IMR-90 (cell line): ENCODE results near the gene AGAP1. TPM values are rescaled to one million over a fixed set of nuclear protein-coding genes. Genes with fewer than 3 reads are reported as not detected.

Source experiments
- ATAC-seq: fragments of 200-7000 bp; cut with Tn5 transposase; 2 replicates; pipeline ENCODE4 v1.9.1; 2020; ENCODE audit warnings: low read depth, mild to moderate bottlenecking, moderate library complexity
- BruUV-seq: library from RNA; stranded (reverse); fragments of 400-500 nt; replicated peaks from 2 replicates; lab custom pipeline; 2021; lab: Mats Ljungman, UMichigan
- CTCF ChIA-PET: fragments of 300-600 bp; formaldehyde crosslinking; extraction: SDS; loops from one replicate; lab custom pipeline; 2021; ENCODE audit warnings: antibody characterized with exemption; lab: Yijun Ruan, JAX
- POLR2A ChIA-PET: fragments of 300-600 bp; sonication (Branson Sonifier 250); formaldehyde crosslinking; loops from one replicate; lab custom pipeline; 2022; ENCODE audit warnings: antibody characterized with exemption; ENCODE audit not compliant: unreplicated experiment; lab: Charles Lee
- DNase-seq: peaks from one replicate; pipeline ENCODE4 v3.0.0; 2013
- H2AFZ ChIP-seq: replicated peaks from 2 replicates; pipeline ENCODE3; 2013; ENCODE audit warnings: low read length, mild to moderate bottlenecking; ENCODE audit not compliant: poor library complexity
- H2AK5ac ChIP-seq: 2 replicates; pipeline ENCODE4 v1.6.1; 2013; ENCODE audit warnings: low read depth, low read length, inconsistent platforms
- H2AK9ac ChIP-seq: replicated peaks from 2 replicates; pipeline ENCODE3; 2013; ENCODE audit warnings: mild to moderate bottlenecking, low read depth, low read length, moderate library complexity; ENCODE audit not compliant: poor library complexity
- H2BK120ac ChIP-seq: 2 replicates; pipeline ENCODE4 v1.6.1; 2013; ENCODE audit warnings: low read depth, low read length, inconsistent platforms
- H2BK15ac ChIP-seq: 3 replicates; pipeline ENCODE4 v1.6.1; 2013; ENCODE audit warnings: low read depth, low read length, inconsistent platforms
- H2BK20ac ChIP-seq: 2 replicates; pipeline ENCODE4 v1.6.1; 2013; ENCODE audit warnings: low read depth, mild to moderate bottlenecking, inconsistent platforms, low read length, moderate library complexity
- H2BK5ac ChIP-seq: 2 replicates; pipeline ENCODE4 v1.6.1; 2013; ENCODE audit warnings: mild to moderate bottlenecking, low read depth, low read length, inconsistent platforms; ENCODE audit not compliant: poor library complexity, severe bottlenecking
- H3K14ac ChIP-seq: replicated peaks from 2 replicates; pipeline ENCODE4 v1.6.1; 2013; ENCODE audit warnings: low read depth, low read length, inconsistent platforms
- H3K18ac ChIP-seq: 2 replicates; pipeline ENCODE4 v1.6.1; 2013; ENCODE audit warnings: low read depth, low read length, control low read depth
- H3K23ac ChIP-seq: 2 replicates; pipeline ENCODE4 v1.6.1; 2013; ENCODE audit warnings: low read depth, low read length, inconsistent platforms
- H3K27ac ChIP-seq: 2 replicates; pipeline ENCODE4 v1.5.1; 2013; ENCODE audit warnings: mild to moderate bottlenecking, control low read depth, low read length; ENCODE audit not compliant: insufficient read depth
- H3K27me3 ChIP-seq: 2 replicates; pipeline ENCODE4 v1.6.1; 2013; ENCODE audit warnings: low read length; ENCODE audit not compliant: control insufficient read depth, insufficient read depth
- H3K36me3 ChIP-seq: 2 replicates; pipeline ENCODE4 v1.6.1; 2013; ENCODE audit warnings: low read length, mixed read lengths; ENCODE audit not compliant: control insufficient read depth, insufficient read depth
- H3K4ac ChIP-seq: 2 replicates; pipeline ENCODE4 v1.6.1; 2013; ENCODE audit warnings: low read depth, low read length, inconsistent platforms
- H3K4me1 ChIP-seq: 2 replicates; pipeline ENCODE4 v1.6.1; 2013; ENCODE audit warnings: low read length, mixed read lengths; ENCODE audit not compliant: control insufficient read depth, insufficient read depth
- H3K4me2 ChIP-seq: 2 replicates; pipeline ENCODE4 v1.6.1; 2013; ENCODE audit warnings: low read depth, mild to moderate bottlenecking, control low read depth, low read length, moderate library complexity
- H3K4me3 ChIP-seq: 2 replicates; pipeline ENCODE4 v1.5.1; 2013; ENCODE audit warnings: low read depth, mild to moderate bottlenecking, control low read depth, low read length, moderate library complexity; ENCODE audit not compliant: insufficient read depth
- H3K56ac ChIP-seq: 2 replicates; pipeline ENCODE4 v1.6.1; 2013; ENCODE audit warnings: low read length, inconsistent platforms; ENCODE audit not compliant: insufficient read depth; ENCODE audit errors: extremely low read depth
- H3K79me1 ChIP-seq, 2 experiments: 2 replicates each; pipeline ENCODE4 v1.6.1; 2013; ENCODE audit warnings: low read length in 2 of 2, inconsistent platforms in 1 of 2, low read depth in 1 of 2
- H3K9ac ChIP-seq: 2 replicates; pipeline ENCODE4 v1.6.1; 2013; ENCODE audit warnings: low read depth, low read length, control low read depth
- H3K9me1 ChIP-seq: 2 replicates; pipeline ENCODE4 v1.6.1; 2013; ENCODE audit warnings: low read length, inconsistent platforms; ENCODE audit not compliant: insufficient read depth
- H3K9me3 ChIP-seq: 2 replicates; pipeline ENCODE4 v1.6.1; 2013; ENCODE audit warnings: low read length; ENCODE audit not compliant: control insufficient read depth, insufficient read depth
- H4K20me1 ChIP-seq: 2 replicates; pipeline ENCODE4 v1.6.1; 2013; ENCODE audit warnings: low read length, inconsistent platforms; ENCODE audit not compliant: insufficient read depth
- H4K5ac ChIP-seq: 2 replicates; pipeline ENCODE4 v1.6.1; 2013; ENCODE audit warnings: mild to moderate bottlenecking, low read depth, low read length, control low read depth
- H4K8ac ChIP-seq, 2 experiments: 2 replicates each; pipeline ENCODE4 v1.6.1; 2013; ENCODE audit warnings: low read depth in 2 of 2, low read length in 2 of 2, control low read depth in 1 of 2, inconsistent platforms in 1 of 2
- H4K91ac ChIP-seq: 2 replicates; pipeline ENCODE4 v1.6.1; 2013; ENCODE audit warnings: low read depth, low read length, inconsistent platforms; ENCODE audit not compliant: insufficient read depth
- BHLHE40 ChIP-seq: fragments of 150-350 bp; IDR thresholded peaks from 2 replicates; pipeline ENCODE4 v1.6.1; 2016; ENCODE audit warnings: mild to moderate bottlenecking, low read depth, low read length
- CEBPB ChIP-seq: IDR thresholded peaks from 2 replicates; pipeline ENCODE4 v1.6.1; 2012; ENCODE audit warnings: low read depth, low read length, improper control_type of control experiment
- CHD1 ChIP-seq: IDR thresholded peaks from 2 replicates; pipeline ENCODE4 v1.6.1; 2012; ENCODE audit warnings: low read depth, low read length, improper control_type of control experiment
- FOS ChIP-seq: fragments of 150-350 bp; IDR thresholded peaks from 2 replicates; pipeline ENCODE4 v1.6.1; 2016; ENCODE audit warnings: low read depth, low read length
- MAFK ChIP-seq: IDR thresholded peaks from 2 replicates; pipeline ENCODE4 v1.6.1; 2012; ENCODE audit warnings: low read depth, low read length, improper control_type of control experiment
- MAZ ChIP-seq: IDR thresholded peaks from 2 replicates; pipeline ENCODE4 v1.6.1; 2012; ENCODE audit warnings: low read depth, mild to moderate bottlenecking, low read length, improper control_type of control experiment, moderate library complexity, borderline replicate concordance
- MXI1 ChIP-seq: IDR thresholded peaks from 2 replicates; pipeline ENCODE4 v1.6.1; 2012; ENCODE audit warnings: low read depth, mild to moderate bottlenecking, low read length, moderate library complexity, borderline replicate concordance
- NFE2L2 ChIP-seq: fragments of 150-350 bp; IDR thresholded peaks from 2 replicates; pipeline ENCODE4 v1.6.1; 2016; ENCODE audit warnings: low read depth, mild to moderate bottlenecking, low read length
- POLR2A ChIP-seq: IDR thresholded peaks from 2 replicates; pipeline ENCODE4 v1.6.1; 2012; ENCODE audit warnings: mild to moderate bottlenecking, low read depth, low read length
- RAD21 ChIP-seq: IDR thresholded peaks from 2 replicates; pipeline ENCODE4 v1.6.1; 2012; ENCODE audit warnings: low read length, improper control_type of control experiment
- RCOR1 ChIP-seq: IDR thresholded peaks from 2 replicates; pipeline ENCODE4 v1.6.1; 2012; ENCODE audit warnings: mild to moderate bottlenecking, low read length, improper control_type of control experiment; ENCODE audit not compliant: insufficient replicate concordance
- RFX5 ChIP-seq: IDR thresholded peaks from 2 replicates; pipeline ENCODE4 v1.8.0; 2012; ENCODE audit warnings: low read depth, mild to moderate bottlenecking, low read length, moderate library complexity
- SMC3 ChIP-seq: fragments of 150-350 bp; IDR thresholded peaks from 2 replicates; pipeline ENCODE4 v1.6.1; 2016; ENCODE audit warnings: low read depth, mild to moderate bottlenecking, antibody characterized with exemption, low read length, moderate library complexity
- WGBS, 2 experiments: methylation state at CpG; one replicate each; pipeline versions ENCODE4 v1.1.5 to v1.1.7; 2013; ENCODE audit warnings: missing lambda C conversion rate in 2 of 2; ENCODE audit not compliant: insufficient read length in 1 of 2; ENCODE audit errors: extremely low coverage in 2 of 2; 5-methylcytosine and 5-hydroxymethylcytosine counted together
- dilution Hi-C: fragments of 300-500 bp; cut with HindIII; formaldehyde crosslinking; loops from one replicate; pipeline ENCODE4 v1.14.3; 2018; ENCODE audit warnings: low sequenced_read_pairs; ENCODE audit not compliant: unreplicated experiment
- in situ Hi-C: fragments of 300-500 bp; cut with MboI; formaldehyde crosslinking; loops from 3 replicates; pipeline ENCODE4 v1.14.3; 2019; ENCODE audit warnings: low sequenced_read_pairs, inconsistent platforms, mixed read lengths
- intact Hi-C: fragments of 100-400 bp; cut with micrococcal nuclease; formaldehyde crosslinking; loops from 2 replicates; pipeline ENCODE4 v1.10.0; 2022
- polyA plus RNA-seq, 3 experiments: library from polyadenylated mRNA; depleted of rRNA; stranded (reverse); fragments of >200 nt; gene quantifications; 2 replicates each; pipeline ENCODE4 v1.2.3, GENCODE V29; 2012; ENCODE audit warnings: low replicate concordance in 1 of 3
- total RNA-seq: library from RNA; depleted of rRNA; stranded (reverse); fragments of >200 nt; gene quantifications from 2 replicates; pipeline ENCODE4 v1.2.3, GENCODE V29; 2012
- TF ChIP-seq, protein P1 (sequence below): fragments of 150-350 bp; IDR thresholded peaks from 2 replicates; pipeline ENCODE4 v1.6.1; 2017; ENCODE audit warnings: mild to moderate bottlenecking, antibody characterized with exemption, low read length, low read depth
- TF ChIP-seq, protein P2 (sequence below): conservative IDR thresholded peaks from 2 replicates; pipeline ENCODE4 v1.5.1; 2012; ENCODE audit warnings: mild to moderate bottlenecking, low read depth, low read length, improper control_type of control experiment
- TF ChIP-seq, protein P3 (sequence below): fragments of 150-350 bp; IDR thresholded peaks from 2 replicates; pipeline ENCODE4 v1.6.1; 2016; ENCODE audit warnings: low read depth, mild to moderate bottlenecking, low read length, moderate library complexity, borderline replicate concordance

Gene AGAP1
- total and polyA plus RNA-seq, 2 of the 4 experiments (the other 2 are of a cell fraction) = 15.1 to 16.4 TPM

DNA sequence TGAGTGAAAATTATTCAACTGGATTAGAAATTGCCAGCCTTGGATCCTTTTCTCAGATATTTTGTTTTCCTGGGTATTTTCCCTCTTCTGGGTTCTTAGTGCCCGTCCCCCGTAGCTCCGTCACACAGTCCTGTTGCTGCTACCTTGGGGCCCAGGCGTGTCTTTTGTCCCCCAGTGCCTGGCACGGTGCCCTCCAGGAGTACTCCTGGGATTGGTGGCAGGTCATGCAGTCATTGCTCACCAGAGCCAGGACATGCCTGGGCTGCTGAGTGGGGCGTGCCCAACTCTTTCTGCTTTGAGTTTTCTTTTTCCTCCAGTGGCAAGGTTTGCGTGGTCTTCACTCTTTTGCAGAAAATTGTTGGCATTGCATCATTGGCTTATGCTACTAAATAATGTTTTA is 275.2 kb downstream of the AGAP1 start:
- dilution Hi-C loops (no loop called here), intact Hi-C loops (loop anchor here (5.0 kb wide), 1 partner anchor 573 kb away; no protein-coding TSS in a partner anchor), in situ Hi-C loops (loop anchor here (5.0 kb wide), 1 partner anchor 408 kb away; no protein-coding TSS in a partner anchor)
- Histone ChIP-seq H4K91ac (no peak overlapping the region), H3K4me2 (no peak overlapping the region), H3K18ac (no peak overlapping the region), H3K9ac (no peak overlapping the region), H3K14ac (no peak overlapping the region), H3K23ac (no peak overlapping the region), H4K5ac (no peak overlapping the region), H3K27me3 (no peaks in the 10 kb centered on the region), H4K8ac (no peak overlapping the region), H2BK5ac (no peak overlapping the region), H3K4ac (no peak overlapping the region), H2AK9ac (no peak overlapping the region), H3K4me1 (no peaks in the 10 kb centered on the region), H3K56ac (no peak overlapping the region), H3K27ac (no peak overlapping the region), H3K4me3 (no peak overlapping the region), H2BK15ac (no peak overlapping the region), H2AFZ (no peak overlapping the region), H2AK5ac (no peak overlapping the region), H4K20me1 (no peaks in the 10 kb centered on the region), H3K9me3 (no peaks in the 10 kb centered on the region), H3K79me1 (no peaks in the 10 kb centered on the region), H2BK120ac (no peak overlapping the region), H3K9me1 (no peaks in the 10 kb centered on the region; the same call in 1 of the 2 replicates), H2BK20ac (no peak overlapping the region), H3K36me3 (peaks cover 4% of the 10 kb centered on the region; the same call in 1 of the 2 replicates)
- DNase-seq (no peak), ATAC-seq (no peak)
- no TSS peak for BruUV-seq
- ChIA-PET POLR2A (no interaction called here), CTCF (no interaction called here)
- TF ChIP-seq, protein P1, sequence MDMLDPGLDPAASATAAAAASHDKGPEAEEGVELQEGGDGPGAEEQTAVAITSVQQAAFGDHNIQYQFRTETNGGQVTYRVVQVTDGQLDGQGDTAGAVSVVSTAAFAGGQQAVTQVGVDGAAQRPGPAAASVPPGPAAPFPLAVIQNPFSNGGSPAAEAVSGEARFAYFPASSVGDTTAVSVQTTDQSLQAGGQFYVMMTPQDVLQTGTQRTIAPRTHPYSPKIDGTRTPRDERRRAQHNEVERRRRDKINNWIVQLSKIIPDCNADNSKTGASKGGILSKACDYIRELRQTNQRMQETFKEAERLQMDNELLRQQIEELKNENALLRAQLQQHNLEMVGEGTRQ = no peak
- TF ChIP-seq MAFK (no peak), NFE2L2 (no peak), CHD1 (no peak), RCOR1 (no peak), CEBPB (no peak), MAZ (no peak), BHLHE40 (no peak), FOS (no peak), SMC3 (no peak), MXI1 (no peak), POLR2A (no peak), RFX5 (no peak), RAD21 (no peak)
- TF ChIP-seq, protein P2, sequence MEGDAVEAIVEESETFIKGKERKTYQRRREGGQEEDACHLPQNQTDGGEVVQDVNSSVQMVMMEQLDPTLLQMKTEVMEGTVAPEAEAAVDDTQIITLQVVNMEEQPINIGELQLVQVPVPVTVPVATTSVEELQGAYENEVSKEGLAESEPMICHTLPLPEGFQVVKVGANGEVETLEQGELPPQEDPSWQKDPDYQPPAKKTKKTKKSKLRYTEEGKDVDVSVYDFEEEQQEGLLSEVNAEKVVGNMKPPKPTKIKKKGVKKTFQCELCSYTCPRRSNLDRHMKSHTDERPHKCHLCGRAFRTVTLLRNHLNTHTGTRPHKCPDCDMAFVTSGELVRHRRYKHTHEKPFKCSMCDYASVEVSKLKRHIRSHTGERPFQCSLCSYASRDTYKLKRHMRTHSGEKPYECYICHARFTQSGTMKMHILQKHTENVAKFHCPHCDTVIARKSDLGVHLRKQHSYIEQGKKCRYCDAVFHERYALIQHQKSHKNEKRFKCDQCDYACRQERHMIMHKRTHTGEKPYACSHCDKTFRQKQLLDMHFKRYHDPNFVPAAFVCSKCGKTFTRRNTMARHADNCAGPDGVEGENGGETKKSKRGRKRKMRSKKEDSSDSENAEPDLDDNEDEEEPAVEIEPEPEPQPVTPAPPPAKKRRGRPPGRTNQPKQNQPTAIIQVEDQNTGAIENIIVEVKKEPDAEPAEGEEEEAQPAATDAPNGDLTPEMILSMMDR = no peak
- TF ChIP-seq, protein P3, sequence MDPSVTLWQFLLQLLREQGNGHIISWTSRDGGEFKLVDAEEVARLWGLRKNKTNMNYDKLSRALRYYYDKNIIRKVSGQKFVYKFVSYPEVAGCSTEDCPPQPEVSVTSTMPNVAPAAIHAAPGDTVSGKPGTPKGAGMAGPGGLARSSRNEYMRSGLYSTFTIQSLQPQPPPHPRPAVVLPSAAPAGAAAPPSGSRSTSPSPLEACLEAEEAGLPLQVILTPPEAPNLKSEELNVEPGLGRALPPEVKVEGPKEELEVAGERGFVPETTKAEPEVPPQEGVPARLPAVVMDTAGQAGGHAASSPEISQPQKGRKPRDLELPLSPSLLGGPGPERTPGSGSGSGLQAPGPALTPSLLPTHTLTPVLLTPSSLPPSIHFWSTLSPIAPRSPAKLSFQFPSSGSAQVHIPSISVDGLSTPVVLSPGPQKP = no peak
- 63% methylated on average over 3 of the region's 7 CpGs; no CpG with 5 or more reads in 1 of the 2 experiments for WGBS, 2 experiments
